ENCODE results near the gene GET3. TPM values are rescaled to one million over a fixed set of nuclear protein-coding genes. Genes with fewer than 3 reads are reported as not detected.

GET3 gene
- total and polyA plus RNA-seq, 2 of the 13 experiments (the other 11 are each of a cell fraction or from before 2014, with no cell fraction given), result 57.7 to 59.4 TPM

DNA sequence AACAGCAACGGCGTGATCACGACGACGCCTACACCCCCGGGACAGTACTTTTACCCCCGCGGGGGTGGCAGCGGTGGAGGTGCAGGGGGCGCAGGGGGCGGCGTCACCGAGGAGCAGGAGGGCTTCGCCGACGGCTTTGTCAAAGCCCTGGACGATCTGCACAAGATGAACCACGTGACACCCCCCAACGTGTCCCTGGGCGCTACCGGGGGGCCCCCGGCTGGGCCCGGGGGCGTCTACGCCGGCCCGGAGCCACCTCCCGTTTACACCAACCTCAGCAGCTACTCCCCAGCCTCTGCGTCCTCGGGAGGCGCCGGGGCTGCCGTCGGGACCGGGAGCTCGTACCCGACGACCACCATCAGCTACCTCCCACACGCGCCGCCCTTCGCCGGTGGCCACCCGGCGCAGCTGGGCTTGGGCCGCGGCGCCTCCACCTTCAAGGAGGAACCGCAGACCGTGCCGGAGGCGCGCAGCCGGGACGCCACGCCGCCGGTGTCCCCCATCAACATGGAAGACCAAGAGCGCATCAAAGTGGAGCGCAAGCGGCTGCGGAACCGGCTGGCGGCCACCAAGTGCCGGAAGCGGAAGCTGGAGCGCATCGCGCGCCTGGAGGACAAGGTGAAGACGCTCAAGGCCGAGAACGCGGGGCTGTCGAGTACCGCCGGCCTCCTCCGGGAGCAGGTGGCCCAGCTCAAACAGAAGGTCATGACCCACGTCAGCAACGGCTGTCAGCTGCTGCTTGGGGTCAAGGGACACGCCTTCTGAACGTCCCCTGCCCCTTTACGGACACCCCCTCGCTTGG, 55.0 kb downstream of the GET3 start (continued):
- TF ChIP-seq, protein P1, sequence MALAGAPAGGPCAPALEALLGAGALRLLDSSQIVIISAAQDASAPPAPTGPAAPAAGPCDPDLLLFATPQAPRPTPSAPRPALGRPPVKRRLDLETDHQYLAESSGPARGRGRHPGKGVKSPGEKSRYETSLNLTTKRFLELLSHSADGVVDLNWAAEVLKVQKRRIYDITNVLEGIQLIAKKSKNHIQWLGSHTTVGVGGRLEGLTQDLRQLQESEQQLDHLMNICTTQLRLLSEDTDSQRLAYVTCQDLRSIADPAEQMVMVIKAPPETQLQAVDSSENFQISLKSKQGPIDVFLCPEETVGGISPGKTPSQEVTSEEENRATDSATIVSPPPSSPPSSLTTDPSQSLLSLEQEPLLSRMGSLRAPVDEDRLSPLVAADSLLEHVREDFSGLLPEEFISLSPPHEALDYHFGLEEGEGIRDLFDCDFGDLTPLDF (CRISPR knock-in tag; IDR thresholded peaks at IDR 0.05), result 0 out of 2 replicates have a peak, but pooled peaks have one; percentile 61
- TF ChIP-seq, protein P2, sequence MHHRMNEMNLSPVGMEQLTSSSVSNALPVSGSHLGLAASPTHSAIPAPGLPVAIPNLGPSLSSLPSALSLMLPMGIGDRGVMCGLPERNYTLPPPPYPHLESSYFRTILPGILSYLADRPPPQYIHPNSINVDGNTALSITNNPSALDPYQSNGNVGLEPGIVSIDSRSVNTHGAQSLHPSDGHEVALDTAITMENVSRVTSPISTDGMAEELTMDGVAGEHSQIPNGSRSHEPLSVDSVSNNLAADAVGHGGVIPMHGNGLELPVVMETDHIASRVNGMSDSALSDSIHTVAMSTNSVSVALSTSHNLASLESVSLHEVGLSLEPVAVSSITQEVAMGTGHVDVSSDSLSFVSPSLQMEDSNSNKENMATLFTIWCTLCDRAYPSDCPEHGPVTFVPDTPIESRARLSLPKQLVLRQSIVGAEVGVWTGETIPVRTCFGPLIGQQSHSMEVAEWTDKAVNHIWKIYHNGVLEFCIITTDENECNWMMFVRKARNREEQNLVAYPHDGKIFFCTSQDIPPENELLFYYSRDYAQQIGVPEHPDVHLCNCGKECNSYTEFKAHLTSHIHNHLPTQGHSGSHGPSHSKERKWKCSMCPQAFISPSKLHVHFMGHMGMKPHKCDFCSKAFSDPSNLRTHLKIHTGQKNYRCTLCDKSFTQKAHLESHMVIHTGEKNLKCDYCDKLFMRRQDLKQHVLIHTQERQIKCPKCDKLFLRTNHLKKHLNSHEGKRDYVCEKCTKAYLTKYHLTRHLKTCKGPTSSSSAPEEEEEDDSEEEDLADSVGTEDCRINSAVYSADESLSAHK (CRISPR knock-in tag; IDR thresholded peaks at IDR 0.05; ENCODE audit: borderline replicate concordance), result no peak
- TF ChIP-seq ZNF10 (CRISPR knock-in tag; IDR thresholded peaks at IDR 0.05; ENCODE audit: borderline replicate concordance, low read depth), result no peak
- TF ChIP-seq, protein P3, sequence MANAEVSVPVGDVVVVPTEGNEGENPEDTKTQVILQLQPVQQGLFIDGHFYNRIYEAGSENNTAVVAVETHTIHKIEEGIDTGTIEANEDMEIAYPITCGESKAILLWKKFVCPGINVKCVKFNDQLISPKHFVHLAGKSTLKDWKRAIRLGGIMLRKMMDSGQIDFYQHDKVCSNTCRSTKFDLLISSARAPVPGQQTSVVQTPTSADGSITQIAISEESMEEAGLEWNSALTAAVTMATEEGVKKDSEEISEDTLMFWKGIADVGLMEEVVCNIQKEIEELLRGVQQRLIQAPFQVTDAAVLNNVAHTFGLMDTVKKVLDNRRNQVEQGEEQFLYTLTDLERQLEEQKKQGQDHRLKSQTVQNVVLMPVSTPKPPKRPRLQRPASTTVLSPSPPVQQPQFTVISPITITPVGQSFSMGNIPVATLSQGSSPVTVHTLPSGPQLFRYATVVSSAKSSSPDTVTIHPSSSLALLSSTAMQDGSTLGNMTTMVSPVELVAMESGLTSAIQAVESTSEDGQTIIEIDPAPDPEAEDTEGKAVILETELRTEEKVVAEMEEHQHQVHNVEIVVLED (CRISPR knock-in tag; IDR thresholded peaks at IDR 0.05; ENCODE audit: borderline replicate concordance), result peak; percentile 19; the same call in 1 of the 2 replicates
- TF ChIP-seq ZNF205 (CRISPR knock-in tag; IDR thresholded peaks at IDR 0.05), result peak; percentile 38; the same call in 1 of the 2 replicates
- no peak for TF ChIP-seq CHD4 (IDR thresholded peaks at IDR 0.05; ENCODE audit: borderline replicate concordance, low read length)
- no peak for TF ChIP-seq ZNF44 (CRISPR knock-in tag; IDR thresholded peaks at IDR 0.05)
- peak; percentile 46; the same call in 1 of the 2 replicates for TF ChIP-seq ZNF83 (CRISPR knock-in tag; IDR thresholded peaks at IDR 0.05; ENCODE audit: borderline replicate concordance)
- TF ChIP-seq PHF21A (CRISPR knock-in tag; IDR thresholded peaks at IDR 0.05), result peak; percentile 57
- no peak for TF ChIP-seq KLF13 (CRISPR knock-in tag; IDR thresholded peaks at IDR 0.05)
- TF ChIP-seq ZFY (CRISPR knock-in tag; IDR thresholded peaks at IDR 0.05), result peak; percentile 72
- TF ChIP-seq RNF2 (conservative IDR thresholded peaks at IDR 0.05; ENCODE audit: low read depth), result 0 out of 2 replicates have a peak, but pooled peaks have one; percentile 38
- TF ChIP-seq KLF15 (CRISPR knock-in tag; IDR thresholded peaks at IDR 0.05; ENCODE audit: borderline replicate concordance), result peak; percentile 37; the same call in 1 of the 2 replicates
- TF ChIP-seq, protein P4, sequence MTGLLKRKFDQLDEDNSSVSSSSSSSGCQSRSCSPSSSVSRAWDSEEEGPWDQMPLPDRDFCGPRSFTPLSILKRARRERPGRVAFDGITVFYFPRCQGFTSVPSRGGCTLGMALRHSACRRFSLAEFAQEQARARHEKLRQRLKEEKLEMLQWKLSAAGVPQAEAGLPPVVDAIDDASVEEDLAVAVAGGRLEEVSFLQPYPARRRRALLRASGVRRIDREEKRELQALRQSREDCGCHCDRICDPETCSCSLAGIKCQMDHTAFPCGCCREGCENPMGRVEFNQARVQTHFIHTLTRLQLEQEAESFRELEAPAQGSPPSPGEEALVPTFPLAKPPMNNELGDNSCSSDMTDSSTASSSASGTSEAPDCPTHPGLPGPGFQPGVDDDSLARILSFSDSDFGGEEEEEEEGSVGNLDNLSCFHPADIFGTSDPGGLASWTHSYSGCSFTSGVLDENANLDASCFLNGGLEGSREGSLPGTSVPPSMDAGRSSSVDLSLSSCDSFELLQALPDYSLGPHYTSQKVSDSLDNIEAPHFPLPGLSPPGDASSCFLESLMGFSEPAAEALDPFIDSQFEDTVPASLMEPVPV (CRISPR knock-in tag; IDR thresholded peaks at IDR 0.05), result 0 out of 2 replicates have a peak, but pooled peaks have one; percentile 64
- TF ChIP-seq, protein P5, sequence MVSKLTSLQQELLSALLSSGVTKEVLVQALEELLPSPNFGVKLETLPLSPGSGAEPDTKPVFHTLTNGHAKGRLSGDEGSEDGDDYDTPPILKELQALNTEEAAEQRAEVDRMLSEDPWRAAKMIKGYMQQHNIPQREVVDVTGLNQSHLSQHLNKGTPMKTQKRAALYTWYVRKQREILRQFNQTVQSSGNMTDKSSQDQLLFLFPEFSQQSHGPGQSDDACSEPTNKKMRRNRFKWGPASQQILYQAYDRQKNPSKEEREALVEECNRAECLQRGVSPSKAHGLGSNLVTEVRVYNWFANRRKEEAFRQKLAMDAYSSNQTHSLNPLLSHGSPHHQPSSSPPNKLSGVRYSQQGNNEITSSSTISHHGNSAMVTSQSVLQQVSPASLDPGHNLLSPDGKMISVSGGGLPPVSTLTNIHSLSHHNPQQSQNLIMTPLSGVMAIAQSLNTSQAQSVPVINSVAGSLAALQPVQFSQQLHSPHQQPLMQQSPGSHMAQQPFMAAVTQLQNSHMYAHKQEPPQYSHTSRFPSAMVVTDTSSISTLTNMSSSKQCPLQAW (CRISPR knock-in tag; IDR thresholded peaks at IDR 0.05), result no peak
- TF ChIP-seq HNRNPH1 (optimal IDR thresholded peaks at IDR 0.05; ENCODE audit: low read depth, low read length), result no peak
- TF ChIP-seq, protein P6, sequence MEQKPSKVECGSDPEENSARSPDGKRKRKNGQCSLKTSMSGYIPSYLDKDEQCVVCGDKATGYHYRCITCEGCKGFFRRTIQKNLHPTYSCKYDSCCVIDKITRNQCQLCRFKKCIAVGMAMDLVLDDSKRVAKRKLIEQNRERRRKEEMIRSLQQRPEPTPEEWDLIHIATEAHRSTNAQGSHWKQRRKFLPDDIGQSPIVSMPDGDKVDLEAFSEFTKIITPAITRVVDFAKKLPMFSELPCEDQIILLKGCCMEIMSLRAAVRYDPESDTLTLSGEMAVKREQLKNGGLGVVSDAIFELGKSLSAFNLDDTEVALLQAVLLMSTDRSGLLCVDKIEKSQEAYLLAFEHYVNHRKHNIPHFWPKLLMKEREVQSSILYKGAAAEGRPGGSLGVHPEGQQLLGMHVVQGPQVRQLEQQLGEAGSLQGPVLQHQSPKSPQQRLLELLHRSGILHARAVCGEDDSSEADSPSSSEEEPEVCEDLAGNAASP (CRISPR knock-in tag; IDR thresholded peaks at IDR 0.05; ENCODE audit: borderline replicate concordance), result 0 out of 2 replicates have a peak, but pooled peaks have one; percentile 43

All from HepG2 (cell line).